ENCODE measurements around the gene PLEKHG3.

- TF ChIP-seq CTCF (IDR thresholded peaks at IDR 0.05; ENCODE audit: low read length) (no peak), EZH2 (optimal IDR thresholded peaks at IDR 0.05; ENCODE audit: low read depth, low read length) (no peak)
These were observed 2.6 kb upstream of the PLEKHG3 start for GRCh38 chr14:64701660-64702059.

Data from MM.1S (cell line).